Mammary epithelial cell (primary cell): ENCODE results near the gene GNB5.

Source experiments
- CTCF ChIP-seq, 2 donors: IDR thresholded peaks in 1 of 2; conservative IDR thresholded peaks in 1 of 2; 2 replicates each; pipeline ENCODE4 v1.5.1; 2011 to 2012; ENCODE audit warnings: inconsistent platforms in 2 of 2, low read length in 2 of 2, mild to moderate bottlenecking in 2 of 2, control low read depth in 1 of 2, low read depth in 1 of 2; ENCODE audit not compliant: insufficient read depth in 1 of 2; ENCODE audit errors: extremely low read depth in 1 of 2
- EZH2 ChIP-seq: IDR thresholded peaks from 2 replicates; pipeline ENCODE4 v1.6.1; 2012; ENCODE audit warnings: low read length, inconsistent platforms, borderline replicate concordance

- TF ChIP-seq CTCF (conservative IDR thresholded peaks at IDR 0.05 in 1 of 2, IDR thresholded peaks at IDR 0.05 in 1 of 2; ENCODE audit: extremely low read depth in 1 of 2, insufficient read depth in 1 of 2, low read depth in 1 of 2, low read length in 2 of 2) (no peak), EZH2 (no peak)
Measured at GRCh38 chr15:52146261-52146660, 44.9 kb downstream of the GNB5 start.
